C4-2B (cell line): ENCODE results near the gene SLC14A1.

Experiments
- CTCF ChIP-seq: fragments of 450-650 bp; conservative IDR thresholded peaks from 2 replicates; pipeline ENCODE4 v1.5.1; 2017; ENCODE audit warnings: mild to moderate bottlenecking
- ZFX ChIP-seq: fragments of 450-650 bp; IDR thresholded peaks from 2 replicates; pipeline ENCODE4 v1.6.1; 2017

- TF ChIP-seq CTCF (peak; percentile 82), ZFX (no peak)
Observed at GRCh38 chr18:45690975-45691815, 32.8 kb upstream of the SLC14A1 start.
